ENCODE measurements around the gene CA10. TPM values are rescaled to one million over a fixed set of nuclear protein-coding genes. Genes with fewer than 3 reads are reported as not detected.

Gene CA10
- total and polyA plus RNA-seq, 4 experiments from 2014 or later = 0.57 TPM; not detected in 3

GRCh38 chr17:52096056-52096455 lies 62.5 kb downstream of the CA10 start:
- no peak for DNase-seq
- no peak overlapping the region for H3K27ac Mint-ChIP-seq
- no peak overlapping the region for H3K27ac ChIP-seq (ENCODE audit: low read depth, low read length)
- H3K9me3 Mint-ChIP-seq = peaks cover 0 to 2% (median 0%) of the 10 kb centered on the region in 8 donors
- H3K27me3 Mint-ChIP-seq = peaks cover 0 to 3% of the 10 kb centered on the region in 2 donors
- no peaks in the 10 kb centered on the region for H3K4me1 ChIP-seq (ENCODE audit: insufficient read depth, low read length)
- H3K36me3 ChIP-seq (ENCODE audit: insufficient read depth, low read length) = no peaks in the 10 kb centered on the region
- no peaks in the 10 kb centered on the region for H3K4me1 Mint-ChIP-seq
- intact Hi-C loops (cut with micrococcal nuclease) = no loop called here
- CTCF ChIA-PET (ENCODE audit: partially characterized antibody) = no interaction called here
- H3K36me3 Mint-ChIP-seq = no peaks in the 10 kb centered on the region
- H3K4me3 ChIP-seq (ENCODE audit: low read length in 2 of 2) = no peak overlapping the region
- H3K9me3 ChIP-seq (ENCODE audit: control insufficient read depth in 1 of 2, low read length in 2 of 2) = no peaks in the 10 kb centered on the region
- H3K4me3 Mint-ChIP-seq = no peak overlapping the region
- H3K27me3 ChIP-seq (ENCODE audit: insufficient read depth, low read length) = no peaks in the 10 kb centered on the region
- POLR2A ChIA-PET (ENCODE audit: partially characterized antibody) = no interaction called here

- Histone ChIP-seq H3K36me3 (ENCODE audit: insufficient read depth, low read length) (no peaks in the 10 kb centered on the region), H3K4me1 (ENCODE audit: insufficient read depth, low read length) (no peaks in the 10 kb centered on the region), H3K27ac (ENCODE audit: low read depth, low read length) (no peak overlapping the region), H3K27me3 (ENCODE audit: insufficient read depth, low read length) (no peaks in the 10 kb centered on the region), H3K9me3 (ENCODE audit: control insufficient read depth in 1 of 2, low read length in 2 of 2) (no peaks in the 10 kb centered on the region), H3K4me3 (ENCODE audit: low read length in 2 of 2) (no peak overlapping the region)
- H3K27me3 Mint-ChIP-seq = peaks cover 3 to 5% of the 10 kb centered on the region in 2 donors
- ChIA-PET CTCF (ENCODE audit: partially characterized antibody) (no interaction called here), POLR2A (ENCODE audit: partially characterized antibody) (no interaction called here)
- H3K9me3 Mint-ChIP-seq = peaks cover 0 to 3% (median 0%) of the 10 kb centered on the region in 8 donors
- H3K36me3 Mint-ChIP-seq = no peaks in the 10 kb centered on the region
- DNase-seq = no peak
- no peak overlapping the region for H3K4me3 Mint-ChIP-seq
- intact Hi-C loops (cut with micrococcal nuclease) = no loop called here
- H3K4me1 Mint-ChIP-seq = no peaks in the 10 kb centered on the region
- no peak overlapping the region for H3K27ac Mint-ChIP-seq
Measured at GRCh38 chr17:52084176-52084575, 74.3 kb downstream of the CA10 start.

DNA sequence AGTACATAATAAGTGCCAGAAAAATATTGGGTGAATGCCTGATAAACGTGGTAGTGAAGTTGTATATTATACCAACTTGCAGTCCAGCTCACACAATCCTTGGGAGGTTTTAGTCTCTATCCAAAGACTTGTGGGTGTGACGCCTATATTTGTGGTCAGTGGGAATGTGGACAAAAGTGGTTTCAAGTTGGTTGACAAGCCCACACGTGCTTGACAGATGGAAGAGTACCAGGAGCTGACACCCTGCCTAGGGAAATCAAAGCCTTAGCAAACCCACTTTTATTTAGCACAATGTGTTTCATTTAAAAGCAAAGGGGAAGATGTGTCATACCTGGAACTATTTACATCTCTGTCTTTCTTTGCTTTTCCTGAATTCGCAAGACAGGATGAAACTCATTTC lies 79.0 kb downstream of the CA10 start:
- intact Hi-C loops (cut with micrococcal nuclease) = no loop called here
- CTCF ChIA-PET (ENCODE audit: partially characterized antibody) = no interaction called here

GRCh38 chr17:52071712-52072111 lies 86.8 kb downstream of the CA10 start:
- Histone ChIP-seq H3K9me3 (ENCODE audit: control insufficient read depth in 1 of 2, low read length in 2 of 2) (no peaks in the 10 kb centered on the region), H3K4me1 (ENCODE audit: insufficient read depth, low read length) (no peaks in the 10 kb centered on the region), H3K4me3 (ENCODE audit: low read length in 2 of 2) (no peak overlapping the region), H3K36me3 (ENCODE audit: insufficient read depth, low read length) (no peaks in the 10 kb centered on the region), H3K27ac (ENCODE audit: low read depth, low read length) (no peak overlapping the region), H3K27me3 (ENCODE audit: insufficient read depth, low read length) (no peaks in the 10 kb centered on the region)
- H3K36me3 Mint-ChIP-seq = no peaks in the 10 kb centered on the region
- intact Hi-C loops (cut with micrococcal nuclease) = no loop called here
- DNase-seq = no peak
- CTCF ChIA-PET (ENCODE audit: partially characterized antibody) = interaction anchor here (0.8 kb wide), 1 partner anchor 31 kb away, joined by 3 read pairs; no protein-coding TSS in a partner anchor
- peaks cover 5 to 9% of the 10 kb centered on the region in 2 donors for H3K27me3 Mint-ChIP-seq
- peaks cover 0 to 7% (median 2%) of the 10 kb centered on the region in 8 donors for H3K9me3 Mint-ChIP-seq
- POLR2A ChIA-PET (ENCODE audit: partially characterized antibody) = no interaction called here
- no peaks in the 10 kb centered on the region for H3K4me1 Mint-ChIP-seq
- no peak overlapping the region for H3K27ac Mint-ChIP-seq
- H3K4me3 Mint-ChIP-seq = no peak overlapping the region

More for the DNA sequence above, 79.0 kb downstream of the CA10 start:
- Mint-ChIP-seq H3K36me3 (no peaks in the 10 kb centered on the region), H3K4me3 (no peak overlapping the region), H3K4me1 (no peaks in the 10 kb centered on the region), H3K9me3 (peaks cover 0 to 3% (median 0%) of the 10 kb centered on the region in 8 donors), H3K27me3 (no peaks in the 10 kb centered on the region), H3K27ac (no peak overlapping the region)
- no peak for DNase-seq
- H3K27ac ChIP-seq (ENCODE audit: low read depth, low read length) = no peak overlapping the region
- H3K9me3 ChIP-seq (ENCODE audit: control insufficient read depth in 1 of 2, low read length in 2 of 2) = no peaks in the 10 kb centered on the region
- no peaks in the 10 kb centered on the region for H3K36me3 ChIP-seq (ENCODE audit: insufficient read depth, low read length)
- no peaks in the 10 kb centered on the region for H3K4me1 ChIP-seq (ENCODE audit: insufficient read depth, low read length)
- no peak overlapping the region for H3K4me3 ChIP-seq (ENCODE audit: low read length in 2 of 2)
- POLR2A ChIA-PET (ENCODE audit: partially characterized antibody) = no interaction called here
- H3K27me3 ChIP-seq (ENCODE audit: insufficient read depth, low read length) = no peaks in the 10 kb centered on the region

DNA sequence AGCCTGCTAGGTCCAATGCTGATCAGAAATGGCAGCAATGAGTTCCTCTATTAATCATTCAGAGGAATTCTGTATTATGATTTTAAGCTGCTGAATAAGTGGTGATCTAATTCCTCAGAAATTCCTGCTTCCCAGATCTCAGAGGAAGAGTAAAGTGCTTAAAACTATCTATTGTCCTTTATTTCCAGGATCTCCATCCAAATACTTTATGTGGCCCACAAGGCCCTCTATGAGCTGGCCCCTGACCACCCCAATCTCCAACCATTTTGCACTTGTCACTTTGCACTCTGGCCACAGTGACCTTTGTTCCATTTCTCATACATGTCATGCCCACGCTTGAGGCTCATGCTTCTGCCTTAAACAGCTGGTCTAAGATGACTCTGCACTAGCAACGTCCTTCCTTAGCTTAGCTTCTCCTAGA lies 93.7 kb downstream of the CA10 start:
- ChIA-PET CTCF (ENCODE audit: partially characterized antibody) (no interaction called here), POLR2A (ENCODE audit: partially characterized antibody) (no interaction called here)
- no peak for DNase-seq
- Mint-ChIP-seq H3K4me1 (no peaks in the 10 kb centered on the region), H3K27ac (no peak overlapping the region), H3K27me3 (peaks cover 0 to 2% of the 10 kb centered on the region in 2 donors), H3K9me3 (peaks cover 0 to 10% (median 5%) of the 10 kb centered on the region in 8 donors), H3K4me3 (no peak overlapping the region), H3K36me3 (no peaks in the 10 kb centered on the region)
- Histone ChIP-seq H3K4me3 (ENCODE audit: low read length in 2 of 2) (no peak overlapping the region), H3K27ac (ENCODE audit: low read depth, low read length) (no peak overlapping the region), H3K36me3 (ENCODE audit: insufficient read depth, low read length) (no peaks in the 10 kb centered on the region), H3K27me3 (ENCODE audit: insufficient read depth, low read length) (no peaks in the 10 kb centered on the region), H3K9me3 (ENCODE audit: control insufficient read depth in 1 of 2, low read length in 2 of 2) (no peaks in the 10 kb centered on the region), H3K4me1 (ENCODE audit: insufficient read depth, low read length) (no peaks in the 10 kb centered on the region)
- intact Hi-C loops (cut with micrococcal nuclease) = no loop called here

- Mint-ChIP-seq H3K9me3 (peaks cover 0 to 11% (median 1%) of the 10 kb centered on the region in 8 donors), H3K4me1 (no peaks in the 10 kb centered on the region), H3K4me3 (no peak overlapping the region), H3K27ac (no peak overlapping the region), H3K36me3 (no peaks in the 10 kb centered on the region), H3K27me3 (peaks cover 0 to 3% of the 10 kb centered on the region in 2 donors)
- intact Hi-C loops (cut with micrococcal nuclease) = no loop called here
- Histone ChIP-seq H3K4me3 (ENCODE audit: low read length in 2 of 2) (no peak overlapping the region), H3K27me3 (ENCODE audit: insufficient read depth, low read length) (no peaks in the 10 kb centered on the region), H3K36me3 (ENCODE audit: insufficient read depth, low read length) (no peaks in the 10 kb centered on the region), H3K9me3 (ENCODE audit: control insufficient read depth in 1 of 2, low read length in 2 of 2) (no peaks in the 10 kb centered on the region), H3K4me1 (ENCODE audit: insufficient read depth, low read length) (no peaks in the 10 kb centered on the region), H3K27ac (ENCODE audit: low read depth, low read length) (no peak overlapping the region)
- POLR2A ChIA-PET (ENCODE audit: partially characterized antibody) = no interaction called here
- no peak for DNase-seq
- CTCF ChIA-PET (ENCODE audit: partially characterized antibody) = no interaction called here
Measured at GRCh38 chr17:52049496-52049895, 109.0 kb downstream of the CA10 start.

DNA sequence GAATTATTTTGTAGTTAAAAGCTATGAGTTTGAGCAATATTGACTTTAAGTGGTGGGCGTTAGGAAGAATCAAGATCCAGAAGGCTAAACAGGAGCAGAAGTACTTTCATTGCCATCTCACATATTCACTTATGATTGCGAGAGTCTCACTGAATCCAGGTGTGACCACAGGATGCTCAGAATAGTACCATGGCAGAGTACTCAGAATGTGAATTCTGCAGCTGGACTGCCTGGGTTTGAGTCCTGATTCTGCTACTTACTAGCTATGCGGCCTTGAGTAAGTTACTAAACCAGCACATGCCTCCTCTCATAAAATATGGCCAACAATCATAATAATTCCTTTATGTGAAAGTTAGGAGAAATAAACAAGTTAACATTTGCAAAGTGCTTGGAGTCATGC lies 109.5 kb downstream of the CA10 start:
- Histone ChIP-seq H3K36me3 (ENCODE audit: insufficient read depth, low read length) (no peaks in the 10 kb centered on the region), H3K27ac (ENCODE audit: low read depth, low read length) (no peak overlapping the region), H3K27me3 (ENCODE audit: insufficient read depth, low read length) (no peaks in the 10 kb centered on the region), H3K4me1 (ENCODE audit: insufficient read depth, low read length) (no peaks in the 10 kb centered on the region), H3K4me3 (ENCODE audit: low read length in 2 of 2) (no peak overlapping the region), H3K9me3 (ENCODE audit: control insufficient read depth in 1 of 2, low read length in 2 of 2) (no peaks in the 10 kb centered on the region)
- ChIA-PET POLR2A (ENCODE audit: partially characterized antibody) (no interaction called here), CTCF (ENCODE audit: partially characterized antibody) (no interaction called here)
- Mint-ChIP-seq H3K4me3 (no peak overlapping the region), H3K4me1 (no peaks in the 10 kb centered on the region), H3K36me3 (no peaks in the 10 kb centered on the region), H3K27ac (no peak overlapping the region), H3K9me3 (peaks cover 0 to 9% (median 1%) of the 10 kb centered on the region in 8 donors), H3K27me3 (peaks cover under 1 to 3% of the 10 kb centered on the region in 2 donors)
- DNase-seq = no peak
- intact Hi-C loops (cut with micrococcal nuclease) = no loop called here
